GM19238 (cell line): ENCODE measurements around the gene SKAP2.
"Not testable (repeated sequence)": the region's sequence is repeated elsewhere in the genome, so short reads cannot be mapped to it uniquely, and the experiment has no call there.

Experiments used
- DNase-seq: peaks from one replicate; pipeline ENCODE4 v3.0.0; 2011; ENCODE audit warnings: low spot score; ENCODE audit not compliant: insufficient read length

SKAP2 gene

DNA sequence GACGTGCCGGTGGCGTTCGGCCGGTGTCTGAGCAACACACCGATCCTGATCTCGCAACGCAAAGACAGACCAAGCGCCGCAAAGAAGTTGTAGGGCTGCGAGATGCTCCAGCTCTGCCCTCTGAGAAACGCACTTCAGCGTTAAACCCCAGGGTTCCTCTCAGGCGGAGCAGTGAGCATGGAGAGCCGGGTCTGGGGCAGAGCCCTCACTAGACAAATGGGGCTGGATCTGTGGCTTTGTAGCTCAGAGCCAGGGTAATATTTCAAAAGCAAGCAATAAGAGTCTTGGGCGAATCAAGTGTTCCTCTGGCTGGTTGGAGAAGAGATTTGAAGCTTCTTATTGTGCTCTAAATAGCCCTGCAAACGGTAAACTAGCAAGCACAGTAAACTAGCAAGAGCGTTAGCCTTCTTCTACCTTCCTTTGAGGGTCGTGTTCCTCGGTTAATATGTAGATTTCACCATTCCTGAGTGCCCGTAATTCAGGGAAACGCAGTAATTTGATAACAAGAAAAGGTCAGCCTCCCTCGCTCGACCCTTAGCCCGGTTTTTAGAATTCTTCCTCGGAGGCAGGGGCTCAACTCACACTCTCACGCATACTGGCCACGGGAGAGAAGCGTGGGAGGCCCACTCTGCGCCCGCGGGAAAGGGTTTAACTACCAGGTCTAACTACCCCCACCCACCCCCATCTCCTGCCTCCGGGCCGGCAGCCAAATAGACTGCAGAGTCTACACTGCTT, 6.7 kb downstream of the SKAP2 start:
- no peak for DNase-seq

DNA sequence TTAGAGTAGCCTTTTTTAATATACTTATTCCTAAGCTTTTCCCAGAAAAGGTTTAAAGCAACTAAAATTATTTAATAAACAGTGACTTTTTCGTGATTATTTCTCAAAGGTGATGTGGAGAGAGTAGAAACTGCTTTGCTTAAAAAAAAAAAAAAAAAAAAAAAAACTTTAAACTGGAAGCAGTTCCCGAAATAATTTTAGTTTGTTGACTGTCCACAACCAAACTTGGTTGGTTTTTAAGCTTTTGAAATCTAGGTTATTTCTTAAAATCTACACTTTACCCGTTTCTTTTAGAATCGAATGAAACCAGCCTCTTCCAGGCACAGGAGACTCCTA, 7.3 kb downstream of the SKAP2 start:
- no peak for DNase-seq

DNA sequence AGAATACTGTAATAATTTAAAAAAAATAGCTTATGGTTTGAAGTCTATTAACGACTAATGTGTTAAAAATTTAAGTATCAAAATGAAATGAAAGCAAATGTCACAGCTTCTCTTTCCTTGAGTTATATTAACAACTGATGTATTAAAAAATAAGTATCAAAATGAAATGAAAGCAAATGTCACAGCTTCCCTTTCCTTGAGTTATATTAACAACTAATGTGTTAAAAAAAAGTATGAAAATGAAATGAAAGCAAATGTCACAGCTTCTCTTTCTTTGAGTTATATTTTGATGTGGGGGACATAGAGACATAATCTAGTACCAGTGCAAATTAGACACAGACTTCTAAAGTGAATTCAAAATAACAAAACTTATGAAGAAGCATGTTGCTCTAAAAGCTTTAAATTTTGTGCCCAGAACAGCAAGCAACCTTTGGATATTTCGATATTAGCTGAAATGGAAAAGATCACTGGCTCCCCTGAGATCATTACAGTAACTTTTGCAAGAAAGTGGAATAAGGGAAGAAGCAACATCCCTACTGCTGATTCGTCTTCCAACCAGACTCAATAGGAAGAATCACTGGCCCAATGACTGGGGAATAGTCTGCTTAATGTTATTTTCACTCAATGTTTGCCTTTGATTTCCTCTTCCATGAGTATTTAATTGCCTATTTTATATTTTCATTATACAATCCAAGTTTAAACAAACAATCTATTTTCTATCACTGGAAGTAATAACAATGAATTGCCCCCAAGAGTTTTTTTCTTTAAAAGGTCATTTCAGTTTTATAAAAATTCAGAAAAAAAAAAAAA, 8.0 kb downstream of the SKAP2 start:
- no peak for DNase-seq

DNA sequence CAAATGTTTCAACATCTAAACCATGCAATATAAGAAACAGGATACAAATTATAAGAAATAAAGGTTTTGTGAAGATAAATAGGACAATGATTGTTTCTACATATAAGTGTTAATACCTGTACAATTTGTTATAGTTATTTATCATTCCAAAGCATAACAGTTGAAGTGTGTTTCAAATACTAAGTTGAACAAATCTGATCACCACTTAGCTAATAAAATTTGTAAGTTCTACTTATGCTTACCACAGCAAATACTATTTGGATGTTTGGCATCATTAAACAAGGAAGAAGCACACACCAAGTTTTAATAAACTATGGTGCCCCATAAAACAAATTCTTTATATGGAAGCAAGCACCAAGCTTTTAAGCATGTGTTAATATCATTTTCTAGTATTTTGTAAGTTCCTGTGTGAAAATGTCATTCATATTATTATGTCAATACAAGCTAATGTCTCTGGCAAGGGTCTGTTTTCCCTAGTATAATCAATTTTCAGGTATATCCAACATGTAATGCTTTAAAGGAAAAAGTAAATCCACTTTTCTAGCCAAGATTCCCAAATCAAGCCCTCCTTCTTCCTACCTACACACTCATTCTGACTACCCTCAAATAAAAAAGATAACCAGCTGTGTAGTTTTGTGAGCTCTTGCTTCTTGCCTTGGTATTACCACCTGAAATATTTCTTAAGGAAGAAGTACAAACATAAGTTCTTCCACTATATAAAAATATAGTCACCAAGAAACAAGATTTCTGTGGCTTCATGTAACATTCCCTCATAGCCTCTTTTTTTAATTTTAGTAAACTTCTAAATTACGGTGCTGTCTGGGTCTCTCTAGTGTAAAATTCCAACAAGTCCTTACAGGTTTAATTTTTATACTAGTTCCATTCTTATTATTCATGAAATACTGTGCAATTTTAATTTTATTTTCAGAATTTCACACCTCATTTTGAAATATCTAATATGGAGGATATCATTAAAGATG, 9.2 kb downstream of the SKAP2 start:
- no peak for DNase-seq

DNA sequence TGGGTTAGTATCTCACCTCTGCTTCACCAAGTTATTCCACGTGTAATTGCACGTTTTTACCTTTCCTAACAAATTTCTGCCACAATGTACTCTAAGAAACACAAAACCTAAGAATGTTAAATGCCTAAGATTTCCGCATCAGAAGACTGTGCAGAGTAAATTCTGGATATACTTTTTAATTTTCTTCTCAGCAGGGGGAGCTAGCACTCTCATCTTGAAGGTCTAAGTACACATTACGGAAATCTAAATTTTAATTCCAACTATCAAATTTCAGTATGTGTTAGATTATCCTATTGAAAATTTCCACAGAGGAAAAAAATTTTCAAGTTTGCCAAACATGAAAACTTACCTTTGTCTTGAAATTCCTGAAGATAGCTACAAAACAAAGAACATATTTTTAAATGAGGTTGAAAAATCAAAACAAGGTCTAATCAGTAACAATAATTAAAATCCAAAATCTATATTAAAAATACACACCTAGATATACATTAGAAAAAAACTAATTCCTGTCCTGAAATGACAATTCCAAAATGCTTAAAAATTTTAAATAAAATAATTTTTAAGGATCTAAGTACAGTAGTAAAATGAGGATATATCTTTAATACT, 10.5 kb downstream of the SKAP2 start:
- DNase-seq = no peak

DNA sequence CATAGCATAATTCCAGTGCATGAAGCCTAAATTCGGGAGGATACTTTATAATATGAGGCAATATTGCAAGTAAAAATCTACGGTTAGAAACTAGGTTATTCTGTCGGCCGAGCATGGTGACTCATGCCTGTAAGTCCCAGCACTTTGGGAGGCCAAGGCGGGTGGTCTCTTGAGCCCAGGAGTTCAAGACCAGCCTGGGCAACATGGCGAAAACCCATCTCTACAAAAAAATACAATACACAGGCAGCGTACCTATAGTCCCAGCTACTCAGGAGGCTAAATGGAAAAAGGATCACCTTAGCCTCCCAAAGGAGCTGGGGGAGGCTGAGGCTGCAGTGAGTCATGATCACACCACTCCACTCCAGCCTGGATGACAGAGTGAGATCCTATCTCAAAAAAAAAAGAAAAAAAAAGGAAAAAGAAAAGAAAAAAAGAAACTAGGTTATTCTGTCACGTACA, 14.2 kb downstream of the SKAP2 start:
- no peak for DNase-seq

DNA sequence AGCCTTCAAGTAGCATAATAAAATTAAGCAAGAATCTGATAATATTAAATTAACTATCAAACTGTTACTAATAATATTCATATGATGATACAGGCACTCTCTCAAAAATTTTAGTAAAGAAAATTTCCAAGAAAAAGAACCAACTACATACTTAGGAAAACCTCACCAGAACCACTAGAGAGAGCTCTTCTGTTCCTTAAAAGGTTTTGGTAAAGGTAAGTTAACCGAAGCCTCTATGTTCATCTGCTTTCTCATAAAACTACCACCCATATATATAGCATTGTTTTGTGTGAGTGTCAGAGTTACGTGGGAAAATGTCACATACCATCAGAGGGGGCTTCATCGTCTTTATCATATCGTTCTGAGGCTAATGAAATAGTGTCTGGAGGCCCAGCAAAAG, 20.7 kb downstream of the SKAP2 start:
- DNase-seq = no peak

DNA sequence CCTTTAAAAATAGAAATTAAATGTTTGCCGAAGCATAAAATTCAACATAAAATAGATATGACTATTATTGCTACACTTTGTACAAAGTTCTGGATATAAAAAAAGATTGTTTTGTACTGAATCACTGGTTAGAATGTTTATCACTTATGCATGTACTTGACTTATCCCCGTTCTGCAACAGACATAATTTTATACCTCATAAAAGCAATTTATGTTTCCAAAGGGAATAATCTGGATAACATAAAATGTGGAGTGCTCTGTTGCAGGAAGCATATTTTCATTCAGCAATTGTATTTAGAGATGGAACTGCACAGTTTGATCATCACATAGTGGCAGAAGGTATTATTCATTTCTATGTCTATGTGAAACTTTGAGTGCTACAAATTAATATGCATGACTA, 21.5 kb downstream of the SKAP2 start:
- DNase-seq = no peak

DNA sequence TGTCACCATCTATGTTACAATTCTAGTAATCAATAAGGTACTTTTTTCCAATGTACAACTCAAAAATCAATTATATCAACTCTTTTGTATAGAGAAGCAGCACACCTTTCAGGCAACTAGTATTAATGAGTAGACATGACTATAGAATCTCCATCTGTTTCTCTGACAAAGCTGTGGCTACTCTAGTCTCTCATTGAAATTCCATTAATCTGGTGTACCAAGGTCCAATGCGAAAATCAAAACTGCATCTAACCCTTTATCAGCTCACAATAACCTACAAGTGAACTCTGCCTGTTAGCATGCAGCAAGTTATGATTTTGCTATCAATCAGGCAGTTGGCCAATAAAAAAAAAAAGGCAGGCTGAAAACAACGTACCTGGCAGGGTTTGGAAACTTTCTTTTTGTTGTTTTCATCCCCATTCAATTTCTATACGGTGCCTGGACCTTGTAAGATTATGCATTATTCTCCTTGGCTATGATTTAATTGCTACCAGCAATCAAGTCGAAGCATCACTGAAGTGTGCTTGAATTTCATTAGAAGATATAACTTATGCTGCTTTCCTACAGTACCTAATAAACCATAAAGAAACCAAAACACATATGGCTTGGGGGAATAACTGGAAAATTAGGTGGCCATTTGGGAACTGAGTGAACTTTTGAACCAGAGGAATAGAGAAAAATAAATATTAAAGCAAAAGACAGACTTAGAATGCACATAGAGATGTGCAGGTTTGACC, 23.2 kb downstream of the SKAP2 start:
- DNase-seq = no peak

DNA sequence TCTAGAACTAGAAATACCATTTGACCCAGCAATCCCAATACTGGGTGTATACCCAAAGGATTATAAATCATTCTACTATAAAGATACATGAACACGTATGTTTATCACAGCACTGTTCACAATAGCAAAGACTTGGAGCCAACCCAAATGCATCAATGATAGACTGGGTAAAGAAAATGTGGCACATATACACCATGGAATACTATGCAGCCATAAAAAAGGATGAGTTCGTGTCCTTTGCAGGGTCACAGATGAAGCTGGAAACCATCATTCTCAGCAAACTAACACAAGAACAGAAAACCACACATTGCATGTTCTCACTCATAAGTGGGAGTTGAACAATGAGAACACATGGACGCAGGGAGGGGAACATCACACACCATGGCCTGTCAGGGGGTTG, 27.6 kb downstream of the SKAP2 start:
- not testable (repeated sequence) for DNase-seq

DNA sequence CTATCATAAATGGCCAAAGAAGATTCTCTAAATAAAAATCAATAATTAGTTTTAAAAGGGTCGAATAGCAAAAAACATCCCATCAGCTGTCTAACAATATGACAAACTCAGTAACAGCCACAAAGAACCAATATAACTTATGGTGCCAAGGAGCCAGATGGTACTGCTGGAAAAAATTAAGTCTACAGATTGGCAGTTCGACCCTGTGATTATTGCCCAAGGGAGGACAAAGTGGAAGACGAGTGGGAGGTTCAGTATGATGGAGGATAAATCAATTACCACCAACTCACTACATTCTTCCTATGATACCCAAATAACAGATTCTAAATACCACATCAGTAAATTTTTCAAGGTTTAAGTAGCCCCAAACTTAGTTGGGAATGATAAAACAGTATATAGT, 49.0 kb downstream of the SKAP2 start:
- no peak for DNase-seq

DNA sequence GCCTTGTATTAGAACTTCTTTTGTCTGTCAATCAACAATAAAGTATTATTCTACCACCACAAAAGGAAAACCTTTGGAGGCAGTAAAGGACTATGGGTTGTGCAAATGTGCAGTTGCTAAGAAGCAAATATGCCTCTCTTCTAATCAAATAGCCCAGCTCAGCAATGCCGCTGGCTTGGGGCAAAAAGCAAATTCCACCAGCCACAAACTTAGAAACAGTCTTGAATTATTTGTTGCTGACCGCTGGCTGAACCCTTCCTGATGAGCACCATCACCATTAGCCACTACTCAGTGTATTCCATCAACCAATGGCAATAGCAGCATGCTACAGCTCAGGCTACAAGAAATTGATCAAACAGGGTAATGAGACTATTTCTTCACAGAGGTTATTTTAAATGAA, 51.0 kb downstream of the SKAP2 start:
- DNase-seq = no peak

DNA sequence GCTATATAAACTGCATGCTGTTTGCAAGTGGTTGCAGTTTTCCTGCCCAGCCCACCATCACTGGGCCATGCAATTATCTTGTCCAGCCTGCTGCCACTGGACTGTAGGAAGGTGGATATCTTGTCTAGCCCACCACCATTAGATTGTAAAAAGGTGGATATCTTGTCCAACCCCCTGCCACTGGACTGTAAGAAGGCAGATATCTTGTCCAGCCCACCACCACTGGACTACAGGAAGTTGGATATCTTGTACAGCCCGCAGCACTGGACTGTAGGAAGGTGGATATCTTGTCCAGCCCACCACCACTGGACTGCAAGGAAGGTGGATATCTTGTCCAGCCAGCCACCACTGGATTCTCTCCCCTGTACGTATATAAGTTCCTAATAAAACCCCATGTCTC, 69.8 kb downstream of the SKAP2 start:
- DNase-seq = no peak

DNA sequence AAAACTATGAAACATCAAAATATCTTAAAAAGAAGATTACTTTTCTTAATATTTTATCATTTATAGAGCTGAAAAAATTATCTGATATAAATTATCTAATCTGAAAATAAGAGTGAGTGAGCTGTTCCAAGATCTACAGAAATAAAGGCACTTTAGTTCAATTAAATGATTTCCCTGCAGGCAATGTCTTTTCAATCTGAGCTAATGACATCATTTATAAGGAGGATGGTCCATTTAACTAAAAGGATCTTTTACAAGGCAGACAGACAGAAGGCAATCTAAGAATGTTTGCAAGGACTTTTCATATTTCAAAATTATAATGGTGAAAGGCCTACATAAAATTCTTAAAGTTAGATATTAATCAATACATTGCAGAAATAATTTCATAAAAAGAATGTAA, 71.8 kb downstream of the SKAP2 start:
- DNase-seq = no peak

DNA sequence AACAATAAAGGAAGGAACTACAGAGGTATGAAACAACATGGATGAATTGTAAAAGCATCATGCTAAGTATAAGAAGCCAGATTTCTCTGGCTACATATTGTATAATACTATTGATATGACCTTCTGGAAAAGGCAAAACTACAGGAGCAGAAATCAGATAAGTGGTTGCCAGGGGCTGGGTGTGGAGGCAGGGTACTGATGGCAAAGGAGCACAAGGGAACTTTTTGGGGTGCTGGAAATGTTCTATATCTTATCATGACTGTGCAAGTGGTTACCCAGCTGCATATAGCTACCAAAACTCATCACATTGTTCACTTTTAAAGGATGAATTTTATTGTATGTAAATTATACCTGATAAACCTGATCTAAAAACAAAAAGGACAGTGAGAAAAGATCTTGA, 72.4 kb downstream of the SKAP2 start:
- DNase-seq = no peak

DNA sequence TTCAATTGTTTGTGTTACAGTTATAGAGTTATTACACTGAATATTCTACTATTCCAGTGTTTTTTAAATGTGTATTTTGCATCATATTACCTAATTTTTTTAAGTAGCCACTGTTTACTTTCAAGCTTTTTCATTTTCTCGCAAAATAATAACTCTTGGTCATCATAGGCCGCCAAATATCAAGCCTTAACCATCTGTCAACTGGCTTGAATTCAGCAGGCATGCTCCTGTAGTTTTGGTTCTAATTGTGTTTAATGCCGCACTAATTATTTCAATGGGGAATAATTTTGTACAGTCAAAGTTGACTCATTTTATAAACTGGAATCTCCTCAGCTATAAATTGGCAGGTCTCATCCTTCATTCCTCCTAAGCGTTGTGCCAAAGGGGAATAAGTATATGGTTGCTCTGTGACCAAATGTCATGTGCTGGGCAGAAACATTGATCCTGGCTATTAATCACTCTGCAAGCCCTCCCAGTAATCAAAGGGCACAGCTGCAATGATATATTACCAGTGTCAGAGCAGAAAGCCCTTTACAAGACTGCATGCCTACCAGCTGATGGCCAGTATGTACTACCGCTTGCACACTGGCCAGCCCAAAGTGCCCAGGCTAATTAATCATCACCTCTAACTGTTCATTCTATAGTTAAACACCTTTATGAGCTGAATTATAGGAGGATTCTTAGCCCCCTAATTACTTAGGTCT, 74.8 kb downstream of the SKAP2 start:
- no peak for DNase-seq

DNA sequence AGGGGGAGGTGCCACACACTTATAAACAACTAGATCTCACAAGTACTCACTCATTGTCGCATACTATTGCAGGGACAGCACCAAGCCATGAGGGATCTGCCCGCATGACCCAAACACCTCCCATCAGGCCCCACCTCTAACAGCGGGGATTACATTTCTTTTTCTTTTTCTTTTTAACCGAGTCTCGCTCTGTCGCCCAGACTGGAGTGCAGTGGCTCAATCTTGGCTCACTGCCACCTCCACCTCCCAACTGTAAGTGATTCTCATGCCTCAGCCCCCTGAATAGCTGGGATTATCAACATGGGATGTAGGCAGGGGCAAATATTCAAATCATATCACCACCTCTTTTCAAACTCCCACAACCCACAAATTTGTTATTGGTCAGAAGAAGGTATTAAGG, 76.7 kb downstream of the SKAP2 start:
- DNase-seq = no peak

DNA sequence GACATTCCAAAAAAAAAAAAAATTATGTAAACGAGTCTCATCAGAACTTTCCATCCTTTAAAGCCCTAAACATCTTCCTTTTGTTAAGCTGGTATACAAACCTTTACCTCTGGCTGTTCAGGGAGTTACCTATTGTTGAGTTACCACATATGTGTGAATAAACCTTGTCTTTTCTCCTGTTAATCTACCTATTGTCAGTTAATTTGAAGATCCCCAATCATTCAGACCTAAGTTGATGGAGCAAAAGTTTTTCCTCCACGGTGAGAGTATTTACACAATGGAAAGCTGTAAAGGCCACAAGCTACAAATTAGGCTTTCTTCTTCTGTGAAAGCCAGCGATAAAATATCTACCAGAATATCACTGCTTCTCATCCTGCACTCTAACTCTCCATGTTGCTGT, 80.3 kb downstream of the SKAP2 start:
- DNase-seq = no peak

DNA sequence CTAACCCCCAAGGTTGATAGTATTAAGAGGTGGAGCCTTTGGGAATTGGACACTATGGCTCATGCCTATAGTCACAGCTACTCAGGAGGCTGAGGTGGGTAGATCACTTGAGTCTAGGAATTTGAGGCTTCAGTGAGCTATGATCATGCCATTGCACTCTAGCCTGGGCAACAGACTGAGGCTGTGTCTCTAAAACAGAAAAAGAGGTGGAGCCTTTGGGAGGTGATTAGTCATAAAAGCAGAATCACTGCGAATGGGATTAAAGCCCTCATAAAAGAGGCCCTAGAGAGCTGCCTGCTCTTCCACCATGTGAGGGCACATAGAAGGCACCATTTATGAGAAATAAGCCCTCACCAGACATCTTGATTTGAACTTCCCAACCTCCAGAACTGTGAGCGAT, 81.9 kb downstream of the SKAP2 start:
- DNase-seq = no peak

DNA sequence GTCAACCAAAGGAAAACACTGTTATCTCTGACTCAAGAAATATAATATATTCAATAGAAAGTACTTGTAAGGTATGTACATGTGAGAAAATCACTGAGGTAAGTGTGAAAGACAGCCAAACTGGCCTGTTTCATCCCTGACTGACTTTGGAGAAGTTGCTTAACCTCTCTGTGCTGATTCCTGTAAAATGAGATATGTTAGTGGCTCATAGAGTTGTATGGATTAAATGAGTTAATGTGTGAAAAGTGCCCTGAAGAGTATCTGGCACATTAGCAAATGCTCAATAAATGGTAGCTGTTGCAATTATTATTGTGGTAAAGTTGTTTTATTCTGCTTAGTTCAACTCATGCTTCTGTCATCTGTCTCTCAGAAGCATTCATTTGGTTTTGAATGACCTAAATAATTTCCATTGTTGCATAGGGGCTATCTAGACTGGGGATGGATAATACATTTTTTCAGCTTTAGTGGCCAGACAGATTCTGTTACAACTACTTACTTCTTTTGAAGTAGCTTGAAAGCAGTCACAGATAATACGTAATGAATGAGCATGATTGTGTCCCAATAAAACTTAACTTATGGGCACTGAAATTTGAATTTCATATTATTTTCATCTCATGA, 84.3 kb downstream of the SKAP2 start:
- DNase-seq = no peak
